HepG2 (cell line): ENCODE results near the gene DBNDD1. TPM values are rescaled to one million over a fixed set of nuclear protein-coding genes. Genes with fewer than 3 reads are reported as not detected.

Source experiments
- ATAC-seq: fragments of 200-7000 bp; cut with Tn5 transposase; 3 replicates; pipeline ENCODE4 v1.9.1; 2020; ENCODE audit warnings: mild to moderate bottlenecking, moderate library complexity
- BruUV-seq: library from RNA; stranded (reverse); fragments of 400-500 nt; replicated peaks from 2 replicates; lab custom pipeline; 2021; lab: Mats Ljungman, UMichigan
- CTCF ChIA-PET: fragments of 300-600 bp; formaldehyde crosslinking; extraction: SDS; loops from one replicate; lab custom pipeline; 2021; ENCODE audit warnings: low total read pairs, inconsistent platforms, low intra/inter-chr PET ratio; lab: Yijun Ruan, JAX
- POLR2A ChIA-PET: fragments of 350-600 bp; sonication (Branson Sonifier 250); formaldehyde crosslinking; loops from one replicate; lab custom pipeline; 2020; ENCODE audit warnings: antibody characterized with exemption, inconsistent platforms; lab: Yijun Ruan, JAX
- DNase-seq: peaks from one replicate; pipeline ENCODE4 v3.0.0-alpha.2; 2015; ENCODE audit warnings: low spot score
- FAIRE-seq: peaks from 3 replicates; lab custom pipeline; 2011; peaks lifted over from hg19 to GRCh38; lab: Jason Lieb, UNC
- H2AFZ ChIP-seq: one replicate; pipeline ENCODE4 v1.6.1; 2011; ENCODE audit warnings: low read length, inconsistent platforms
- H3K27ac ChIP-seq: fragments of 300-600 bp; 3 replicates; pipeline ENCODE4 v1.8.0; 2011; ENCODE audit warnings: mixed run types, mild to moderate bottlenecking, mixed read lengths, low read length, inconsistent platforms; ENCODE audit not compliant: insufficient read depth; ENCODE audit errors: extremely low read length
- H3K27me3 ChIP-seq, 2 experiments: fragments of 200-600 bp in 1 of 2; 2 replicates in 1 of 2; 3 replicates in 1 of 2; pipeline versions ENCODE4 v1.6.0 to v1.8.0; 2011; ENCODE audit warnings: low read length in 2 of 2, mild to moderate bottlenecking in 2 of 2, moderate library complexity in 2 of 2, inconsistent platforms in 1 of 2; ENCODE audit not compliant: insufficient read depth in 2 of 2, control insufficient read depth in 1 of 2
- H3K36me3 ChIP-seq, 2 experiments: fragments of 200-600 bp in 1 of 2; replicated peaks in 1 of 2; 2 replicates in 1 of 2; 3 replicates in 1 of 2; pipeline versions ENCODE4 v1.5.1 to v1.8.0; 2011; ENCODE audit warnings: low read length in 2 of 2, inconsistent platforms in 1 of 2; ENCODE audit not compliant: insufficient read depth in 2 of 2, control insufficient read depth in 1 of 2
- H3K4me1 ChIP-seq: 2 replicates; pipeline ENCODE4 v1.5.1; 2012; ENCODE audit warnings: low read length, inconsistent platforms; ENCODE audit not compliant: insufficient read depth
- H3K4me2 ChIP-seq: 2 replicates; pipeline ENCODE4 v1.6.0; 2011; ENCODE audit warnings: low read depth, low read length, inconsistent platforms
- H3K4me3 ChIP-seq, 3 experiments: fragments of 200-600 bp in 1 of 3; sonication (generic), shearing (Covaris generic) in 1 of 3; replicated peaks in 1 of 3; 2 replicates each; pipeline ENCODE4 v1.5.1; 2011 to 2016; ENCODE audit warnings: low read length in 3 of 3, inconsistent platforms in 2 of 3, low read depth in 2 of 3, mild to moderate bottlenecking in 2 of 3, control low read depth in 1 of 3, mixed read lengths in 1 of 3; ENCODE audit not compliant: insufficient read depth in 1 of 3
- H3K79me2 ChIP-seq: one replicate; pipeline ENCODE4 v1.6.1; 2011; ENCODE audit warnings: low read length, inconsistent platforms; ENCODE audit not compliant: insufficient read depth
- H3K9ac ChIP-seq: 2 replicates; pipeline ENCODE4 v1.6.0; 2011; ENCODE audit warnings: mild to moderate bottlenecking, low read depth, low read length, inconsistent platforms; ENCODE audit not compliant: insufficient read depth
- H3K9me3 ChIP-seq: 2 replicates; pipeline ENCODE4 v1.5.1; 2012; ENCODE audit warnings: mild to moderate bottlenecking, low read length
- H4K20me1 ChIP-seq: 2 replicates; pipeline ENCODE4 v1.6.0; 2011; ENCODE audit warnings: inconsistent platforms, mild to moderate bottlenecking, low read length, moderate library complexity; ENCODE audit not compliant: insufficient read depth
- AGO2 ChIP-seq: fragments of 200-400 bp; formaldehyde crosslinking; optimal IDR thresholded peaks from 2 replicates; pipeline ENCODE3; 2017; ENCODE audit warnings: mild to moderate bottlenecking, low read depth, low read length, moderate library complexity
- ARID2 ChIP-seq: sonication (generic); formaldehyde crosslinking; IDR thresholded peaks from 2 replicates; pipeline ENCODE4 v1.8.1; 2022; ENCODE audit warnings: mild to moderate bottlenecking, missing genetic modification reagents, borderline replicate concordance
- E2F2 ChIP-seq: sonication (generic); formaldehyde crosslinking; IDR thresholded peaks from 2 replicates; pipeline ENCODE4 v1.4.0; 2020; ENCODE audit warnings: missing genetic modification reagents, borderline replicate concordance
- FOSL2 ChIP-seq: sonication (generic); formaldehyde crosslinking; IDR thresholded peaks from 2 replicates; pipeline ENCODE4 v1.4.0; 2020; ENCODE audit warnings: missing genetic modification reagents
- GATAD2A ChIP-seq: IDR thresholded peaks from 2 replicates; pipeline ENCODE4 v1.6.1; 2016
- HINFP ChIP-seq: sonication (generic); formaldehyde crosslinking; IDR thresholded peaks from 2 replicates; pipeline ENCODE4 v1.4.0; 2020; ENCODE audit warnings: low read depth, mild to moderate bottlenecking, missing genetic modification reagents
- KDM1A ChIP-seq: IDR thresholded peaks from 2 replicates; pipeline ENCODE4 v1.6.1; 2016; ENCODE audit warnings: missing compliant biosample characterization
- REST ChIP-seq, 2 experiments: IDR thresholded peaks; 2 replicates each; pipeline ENCODE4 v1.6.1; 2011 to 2012; ENCODE audit warnings: low read length in 2 of 2, borderline replicate concordance in 1 of 2, low read depth in 1 of 2, mild to moderate bottlenecking in 1 of 2, moderate library complexity in 1 of 2
- SP4 ChIP-seq: sonication (generic); formaldehyde crosslinking; IDR thresholded peaks from 2 replicates; pipeline ENCODE4 v1.8.1; 2023; ENCODE audit warnings: mild to moderate bottlenecking, missing genetic modification reagents
- TAF1 ChIP-seq: sonication (generic); formaldehyde crosslinking; IDR thresholded peaks from 2 replicates; pipeline ENCODE4 v1.4.0; 2020; ENCODE audit warnings: missing genetic modification reagents
- TRIM24 ChIP-seq: sonication (generic); formaldehyde crosslinking; IDR thresholded peaks from 2 replicates; pipeline ENCODE4 v1.8.0; 2022; ENCODE audit warnings: mild to moderate bottlenecking, missing genetic modification reagents
- ZNF441 ChIP-seq: sonication (generic); formaldehyde crosslinking; IDR thresholded peaks from 2 replicates; pipeline ENCODE4 v1.7.0; 2021; ENCODE audit warnings: missing genetic modification reagents, borderline replicate concordance
- WGBS: methylation state at CpG from one replicate; pipeline ENCODE4 v1.1.6; 2017; ENCODE audit warnings: low lambda C conversion rate; 5-methylcytosine and 5-hydroxymethylcytosine counted together
- in situ Hi-C: cut with HindIII; loops from 2 replicates; pipeline ENCODE4 v1.10.0; 2017; ENCODE audit warnings: low pct_unique_long_range_greater_than_20kb; ENCODE audit not compliant: extremely low pct_ligation_motif_present
- intact Hi-C: fragments of 100-400 bp; cut with micrococcal nuclease; formaldehyde crosslinking; loops from one replicate; pipeline ENCODE4 v1.10.0; 2022; ENCODE audit not compliant: unreplicated experiment
- polyA plus RNA-seq, 8 experiments: library from polyadenylated mRNA; depleted of rRNA in 3 of 8; stranded (reverse) in 7 of 8; unstranded in 1 of 8; fragments of >200 nt; fragmentation: Illumina TruSeq in 4 of 8; extraction: Trizol in 4 of 8; gene quantifications; 2 replicates each; pipeline versions ENCODE4 v1.2.1 to v1.2.3, GENCODE V29; 2011 to 2016; ENCODE audit warnings: low read depth in 4 of 8, missing spikeins in 1 of 8, mixed read lengths in 1 of 8; ENCODE audit not compliant: insufficient read depth in 1 of 8
- total RNA-seq, 5 experiments: library from RNA; depleted of rRNA; stranded (reverse); fragments of >200 nt; fragmentation: Illumina TruSeq; extraction: Trizol; gene quantifications; 2 replicates each; pipeline ENCODE4 v1.2.3, GENCODE V29; 2016; ENCODE audit warnings: low read depth in 1 of 5

Gene DBNDD1
- total and polyA plus RNA-seq, 2 of the 13 experiments (the other 11 are each of a cell fraction or from before 2014, with no cell fraction given): 17.0 to 40.4 TPM

GRCh38 chr16:89990799-89991198 lies 28.5 kb downstream of the DBNDD1 start (continued):
- TF ChIP-seq REST (IDR thresholded peaks at IDR 0.05; ENCODE audit: borderline replicate concordance in 1 of 2, low read depth in 1 of 2, low read length in 2 of 2) (no peak), TRIM24 (CRISPR knock-in tag) (no peak)

- peaks cover 34 to 74% of the 10 kb centered on the region in 2 experiments for H3K36me3 ChIP-seq
- intact Hi-C loops: no loop called here
- H2AFZ ChIP-seq: no peak overlapping the region
- no peaks in the 10 kb centered on the region; the same call in 1 of the 2 replicates for H3K4me1 ChIP-seq
- in situ Hi-C loops: no loop called here
- FAIRE-seq (no peak), DNase-seq (no peak), ATAC-seq (no peak)
- no peaks in the 10 kb centered on the region for H3K27me3 ChIP-seq
- no peaks in the 10 kb centered on the region for H3K79me2 ChIP-seq
- CTCF ChIA-PET: no interaction called here
- H4K20me1 ChIP-seq: no peaks in the 10 kb centered on the region
- no TSS peak for BruUV-seq
- WGBS: 97% methylated on average over 11 of the region's 11 CpGs
- H3K9me3 ChIP-seq: no peaks in the 10 kb centered on the region
- no peak overlapping the region for H3K9ac ChIP-seq
- POLR2A ChIA-PET: no interaction called here
- TF ChIP-seq KDM1A (CRISPR knock-in tag): no peak
- TF ChIP-seq SP4 (CRISPR knock-in tag): no peak
- no peak for TF ChIP-seq ZNF441 (CRISPR knock-in tag)
- TF ChIP-seq FOSL2 (CRISPR knock-in tag): no peak
- TF ChIP-seq TAF1: no peak
- no peak for TF ChIP-seq HINFP (CRISPR knock-in tag)
- TF ChIP-seq ARID2 (CRISPR knock-in tag): no peak
- TF ChIP-seq GATAD2A: no peak
- no peak for TF ChIP-seq AGO2
- TF ChIP-seq E2F2 (CRISPR knock-in tag): no peak
- TF ChIP-seq, all 625 proteins: peak for 0
- Histone ChIP-seq H3K4me2 (no peak overlapping the region), H3K4me3 (no peak overlapping the region), H3K27ac (no peak overlapping the region)
These were observed 30.3 kb downstream of the DBNDD1 start for GRCh38 chr16:89988951-89989350.
